Naive thymus-derived CD8-positive, alpha-beta T cell (primary cell): Measurements from ENCODE around the gene EEIG1. TPM values are rescaled to one million over a fixed set of nuclear protein-coding genes. Genes with fewer than 3 reads are reported as not detected.

Source experiments
- ATAC-seq, 2 donors: fragments of 150-1000 bp; cut with Tn5 transposase in 1 of 2; sonication (Bioruptor Pico), chemical (Tn5 transposase) in 1 of 2; 1 replicate in 1 of 2; 2 replicates in 1 of 2; pipeline ENCODE4 v1.10.0; 2021; ENCODE audit warnings: mild to moderate bottlenecking in 2 of 2, moderate library complexity in 2 of 2
- POLR2A ChIA-PET: fragments of 350-600 bp; sonication (Branson Sonifier 250); formaldehyde crosslinking; loops from one replicate; lab custom pipeline; 2021; ENCODE audit warnings: antibody characterized with exemption; lab: Charles Lee
- DNase-seq, 10 donors: peaks; one replicate each; pipeline versions ENCODE4 v3.0.0 to v3.0.0-alpha.2; 2020 to 2022
- H3K27ac Mint-ChIP-seq, 10 donors: one replicate each; pipeline ENCODE4 v1.8.0; 2020 to 2022; ENCODE audit warnings: mild to moderate bottlenecking in 10 of 10, mixed read lengths in 10 of 10, moderate library complexity in 4 of 10, inconsistent platforms in 1 of 10
- H3K27me3 Mint-ChIP-seq, 5 donors: one replicate each; pipeline ENCODE4 v1.8.0; 2021 to 2022; ENCODE audit warnings: mixed read lengths in 5 of 5
- H3K36me3 Mint-ChIP-seq, 3 donors: one replicate each; pipeline ENCODE4 v1.8.0; 2020 to 2022; ENCODE audit warnings: mixed read lengths in 3 of 3, mild to moderate bottlenecking in 2 of 3, inconsistent platforms in 1 of 3
- H3K4me1 Mint-ChIP-seq, 4 donors: one replicate each; pipeline ENCODE4 v1.8.0; 2021 to 2022; ENCODE audit warnings: mixed read lengths in 4 of 4
- H3K4me3 Mint-ChIP-seq, 10 donors: one replicate each; pipeline ENCODE4 v1.8.0; 2020 to 2022; ENCODE audit warnings: mild to moderate bottlenecking in 10 of 10, mixed read lengths in 10 of 10, moderate library complexity in 6 of 10, inconsistent platforms in 1 of 10
- H3K9me3 Mint-ChIP-seq, 9 donors: one replicate each; pipeline ENCODE4 v1.8.0; 2020 to 2022; ENCODE audit warnings: mixed read lengths in 9 of 9, mild to moderate bottlenecking in 3 of 9, inconsistent platforms in 1 of 9, moderate library complexity in 1 of 9
- polyA plus RNA-seq, 3 donors: library from polyadenylated mRNA; unstranded; fragments of 300-500 nt; fragmentation: Illumina TruSeq; gene quantifications; one replicate each; pipeline ENCODE4 v1.2.3, GENCODE V29; 2021
- total RNA-seq, 8 experiments: library from RNA in 2 of 8; stranded (reverse) in 2 of 8; gene quantifications; one replicate each; pipeline ENCODE4 v1.2.3 and lab custom pipeline; 2021 to 2026

EEIG1 gene
- total and polyA plus RNA-seq, 5 experiments from 2014 or later = 134 to 631 (median 318) TPM

GRCh38 chr9:127958728-127959127, 22.1 kb downstream of the EEIG1 start:
- ATAC-seq (no peak), DNase-seq (no peak)
- Mint-ChIP-seq H3K4me1 (peaks cover 64 to 96% (median 93%) of the 10 kb centered on the region in 4 donors), H3K36me3 (peaks cover 0 to 59% (median 7%) of the 10 kb centered on the region in 3 donors), H3K4me3 (peak overlapping the region in 9 of 10 donors; percentile 46 to 91 (median 74)), H3K9me3 (no peaks in the 10 kb centered on the region), H3K27ac (peak overlapping the region; percentile 34 to 100 (median 94)), H3K27me3 (no peaks in the 10 kb centered on the region)
- POLR2A ChIA-PET = interaction anchor here (36.1 to 67.4 kb wide), 3 partner anchors 7 to 70 kb away, joined by 737 to 2190 read pairs (median 2190); partner anchors contain the start of genes DPM2 and EEIG1

GRCh38 chr9:127955294-127956015, 25.3 kb downstream of the EEIG1 start:
- peak overlapping the region; percentile 82 to 99 (median 93) for H3K27ac Mint-ChIP-seq
- H3K36me3 Mint-ChIP-seq = peaks cover 0 to 57% (median 0%) of the 10 kb centered on the region in 3 donors
- no peaks in the 10 kb centered on the region for H3K9me3 Mint-ChIP-seq
- H3K27me3 Mint-ChIP-seq = no peaks in the 10 kb centered on the region
- POLR2A ChIA-PET = interaction anchor here (1.0 to 67.4 kb wide), 11 partner anchors 11 to 173 kb away, joined by 3 to 2190 read pairs (median 5); partner anchors contain the start of genes DPM2, EEIG1, NAIF1 and PIP5KL1
- DNase-seq = peak; percentile 56 to 86 (median 73)
- peak; percentile 79 to 89 for ATAC-seq
- peaks cover 51 to 93% (median 87%) of the 10 kb centered on the region in 4 donors for H3K4me1 Mint-ChIP-seq
- H3K4me3 Mint-ChIP-seq = peak overlapping the region; percentile 71 to 93 (median 80)

GRCh38 chr9:127954831-127955293, 25.9 kb downstream of the EEIG1 start:
- POLR2A ChIA-PET = interaction anchor here (1.0 to 67.4 kb wide), 10 partner anchors 11 to 173 kb away, joined by 3 to 2190 read pairs (median 6); partner anchors contain the start of genes DPM2, EEIG1, NAIF1 and PIP5KL1
- H3K4me3 Mint-ChIP-seq = peak overlapping the region; percentile 71 to 93 (median 80)
- peak overlapping the region; percentile 82 to 99 (median 93) for H3K27ac Mint-ChIP-seq

GRCh38 chr9:127953768-127954505, 26.9 kb downstream of the EEIG1 start:
- H3K36me3 Mint-ChIP-seq = peaks cover 0 to 56% (median 4%) of the 10 kb centered on the region in 3 donors
- DNase-seq = no peak
- H3K4me1 Mint-ChIP-seq = peaks cover 44 to 90% (median 82%) of the 10 kb centered on the region in 4 donors
- peak; percentile 10 to 26 for ATAC-seq
- POLR2A ChIA-PET = interaction anchor here (1.1 to 67.4 kb wide), 8 partner anchors 12 to 174 kb away, joined by 3 to 2190 read pairs (median 10); partner anchors contain the start of genes DPM2, EEIG1, NAIF1 and PIP5KL1
- H3K27ac Mint-ChIP-seq = peak overlapping the region; percentile 82 to 99 (median 94)
- H3K4me3 Mint-ChIP-seq = peak overlapping the region; percentile 71 to 93 (median 80)
- no peaks in the 10 kb centered on the region for H3K27me3 Mint-ChIP-seq
- H3K9me3 Mint-ChIP-seq = no peaks in the 10 kb centered on the region

More at GRCh38 chr9:127954831-127955293, 25.9 kb downstream of the EEIG1 start:
- ATAC-seq = peak in 1 of 2 donors; percentile 3
- no peaks in the 10 kb centered on the region for H3K27me3 Mint-ChIP-seq
- H3K4me1 Mint-ChIP-seq = peaks cover 51 to 93% (median 87%) of the 10 kb centered on the region in 4 donors
- no peak for DNase-seq
- H3K36me3 Mint-ChIP-seq = peaks cover 0 to 59% (median 4%) of the 10 kb centered on the region in 3 donors
- H3K9me3 Mint-ChIP-seq = no peaks in the 10 kb centered on the region

GRCh38 chr9:127953154-127953553, 27.6 kb downstream of the EEIG1 start:
- DNase-seq (no peak), ATAC-seq (no peak)
- Mint-ChIP-seq H3K9me3 (no peaks in the 10 kb centered on the region), H3K4me1 (peaks cover 44 to 92% (median 82%) of the 10 kb centered on the region in 4 donors), H3K27me3 (no peaks in the 10 kb centered on the region), H3K36me3 (peaks cover 0 to 59% (median 4%) of the 10 kb centered on the region in 3 donors), H3K27ac (peak overlapping the region; percentile 74 to 99 (median 94)), H3K4me3 (peak overlapping the region; percentile 36 to 93 (median 80))
- POLR2A ChIA-PET = interaction anchor here (4.7 to 67.4 kb wide), 4 partner anchors 13 to 114 kb away, joined by 15 to 2190 read pairs (median 1464); partner anchors contain the start of genes DPM2, EEIG1, NAIF1 and SLC25A25

- H3K36me3 Mint-ChIP-seq = peaks cover 0 to 77% (median 9%) of the 10 kb centered on the region in 3 donors
- ATAC-seq (no peak), DNase-seq (no peak)
- H3K9me3 Mint-ChIP-seq = no peaks in the 10 kb centered on the region
- POLR2A ChIA-PET = interaction anchor here (36.1 to 67.4 kb wide), 3 partner anchors 15 to 78 kb away, joined by 737 to 2190 read pairs (median 2190); partner anchors contain the start of genes DPM2 and EEIG1
- peaks cover 43 to 89% (median 75%) of the 10 kb centered on the region in 4 donors for H3K4me1 Mint-ChIP-seq
- H3K27me3 Mint-ChIP-seq = no peaks in the 10 kb centered on the region
- peak overlapping the region; percentile 31 to 84 (median 76) for H3K4me3 Mint-ChIP-seq
- peak overlapping the region; percentile 94 to 99 (median 96) for H3K27ac Mint-ChIP-seq
These were observed 30.1 kb downstream of the EEIG1 start for GRCh38 chr9:127950513-127951289.

GRCh38 chr9:127949827-127950512, 30.8 kb downstream of the EEIG1 start:
- H3K4me3 Mint-ChIP-seq = peak overlapping the region; percentile 31 to 84 (median 76)
- H3K27ac Mint-ChIP-seq = peak overlapping the region; percentile 94 to 99 (median 96)
- DNase-seq (peak in 2 of 10 donors; percentile 42 to 45), ATAC-seq (peak; percentile 51 to 69)
- H3K9me3 Mint-ChIP-seq = no peaks in the 10 kb centered on the region
- POLR2A ChIA-PET = interaction anchor here (0.7 to 67.4 kb wide), 5 partner anchors 16 to 101 kb away, joined by 4 to 2190 read pairs (median 737); partner anchors contain the start of genes DPM2 and EEIG1
- no peaks in the 10 kb centered on the region for H3K27me3 Mint-ChIP-seq
- peaks cover 0 to 81% (median 9%) of the 10 kb centered on the region in 3 donors for H3K36me3 Mint-ChIP-seq
- peaks cover 35 to 86% (median 71%) of the 10 kb centered on the region in 4 donors for H3K4me1 Mint-ChIP-seq

- Mint-ChIP-seq H3K9me3 (no peaks in the 10 kb centered on the region), H3K4me1 (peaks cover 29 to 84% (median 66%) of the 10 kb centered on the region in 4 donors), H3K27ac (peak overlapping the region; percentile 77 to 98 (median 94)), H3K27me3 (no peaks in the 10 kb centered on the region), H3K36me3 (peaks cover 0 to 89% (median 15%) of the 10 kb centered on the region in 3 donors), H3K4me3 (peak overlapping the region in 5 of 10 donors; percentile 36 to 50 (median 42))
- POLR2A ChIA-PET = interaction anchor here (0.7 to 67.4 kb wide), 6 partner anchors 11 to 159 kb away, joined by 3 to 2190 read pairs (median 4); partner anchors contain the start of genes DPM2 and EEIG1
- ATAC-seq (no peak), DNase-seq (no peak)
These were observed 32.7 kb downstream of the EEIG1 start for GRCh38 chr9:127947841-127948710.

GRCh38 chr9:127946728-127947127, 34.1 kb downstream of the EEIG1 start:
- POLR2A ChIA-PET = interaction anchor here (1.2 to 67.4 kb wide), 3 partner anchors 33 to 120 kb away, joined by 4 to 2190 read pairs (median 737); partner anchors contain the start of genes EEIG1 and NAIF1
- H3K36me3 Mint-ChIP-seq = peaks cover 0 to 92% (median 17%) of the 10 kb centered on the region in 3 donors
- ATAC-seq = no peak

More at GRCh38 chr9:127946728-127947127, 34.1 kb downstream of the EEIG1 start:
- H3K9me3 Mint-ChIP-seq = no peaks in the 10 kb centered on the region
- peaks cover 32 to 85% (median 66%) of the 10 kb centered on the region in 4 donors for H3K4me1 Mint-ChIP-seq
- H3K27me3 Mint-ChIP-seq = no peaks in the 10 kb centered on the region
- peak overlapping the region in 1 of 10 donors; percentile 45 for H3K4me3 Mint-ChIP-seq
- H3K27ac Mint-ChIP-seq = peak overlapping the region; percentile 48 to 97 (median 88)
- no peak for DNase-seq
